Keratinocyte (primary cell): ENCODE results near the gene PIK3CD.

Experiments used
- CTCF ChIP-seq, 3 experiments: IDR thresholded peaks in 1 of 3; conservative IDR thresholded peaks in 1 of 3; optimal IDR thresholded peaks in 1 of 3; 2 replicates in 2 of 3; 3 replicates in 1 of 3; pipeline versions ENCODE3 to v1.5.1; 2011; ENCODE audit warnings: low read length in 3 of 3, mild to moderate bottlenecking in 3 of 3, moderate library complexity in 2 of 3, control low read depth in 1 of 3, inconsistent platforms in 1 of 3; ENCODE audit not compliant: insufficient read depth in 2 of 3; ENCODE audit errors: extremely low read depth in 1 of 3
- EZH2 ChIP-seq: IDR thresholded peaks from one replicate; pipeline ENCODE4 v1.6.1; 2012; ENCODE audit warnings: inconsistent platforms, mild to moderate bottlenecking, low read length, moderate library complexity

GRCh38 chr1:9672444-9672843, 20.9 kb downstream of the PIK3CD start:
- TF ChIP-seq EZH2 (no peak), CTCF (optimal IDR thresholded peaks at IDR 0.05 in 1 of 3, IDR thresholded peaks at IDR 0.05 in 1 of 3, conservative IDR thresholded peaks at IDR 0.05 in 1 of 3; ENCODE audit: extremely low read depth in 1 of 3, insufficient read depth in 2 of 3, low read length in 3 of 3) (no peak)
